MM.1S (cell line): ENCODE results near the gene WHAMM.

Experiments
- DNase-seq: peaks from one replicate; pipeline ENCODE4 v3.0.0-alpha.2; 2015
- H2AFZ ChIP-seq: fragments of 300-600 bp; sonication (generic); 2 replicates; pipeline ENCODE4 v1.6.0; 2016; ENCODE audit warnings: antibody characterized with exemption, low read length
- H3F3A ChIP-seq: fragments of 300-600 bp; sonication (generic); 2 replicates; pipeline ENCODE4 v1.6.1; 2016; ENCODE audit warnings: mild to moderate bottlenecking, antibody characterized with exemption, low read length, moderate library complexity, mixed read lengths; ENCODE audit not compliant: insufficient read depth
- H3K27ac ChIP-seq: fragments of 300-600 bp; sonication (generic); 2 replicates; pipeline ENCODE4 v1.5.1; 2016; ENCODE audit warnings: mild to moderate bottlenecking, low read length
- H3K27me3 ChIP-seq: fragments of 300-600 bp; sonication (generic); replicated peaks from 2 replicates; pipeline ENCODE4 v1.6.0; 2016; ENCODE audit warnings: low read length; ENCODE audit not compliant: insufficient read depth
- H3K36me3 ChIP-seq: fragments of 300-600 bp; sonication (generic); replicated peaks from 2 replicates; pipeline ENCODE4 v1.6.1; 2016; ENCODE audit warnings: mild to moderate bottlenecking, low read length, mixed read lengths; ENCODE audit not compliant: insufficient read depth
- H3K4me1 ChIP-seq: fragments of 300-600 bp; sonication (generic); 2 replicates; pipeline ENCODE4 v1.6.1; 2016; ENCODE audit warnings: low read length, mixed read lengths
- H3K4me2 ChIP-seq: fragments of 300-600 bp; sonication (generic); 2 replicates; pipeline ENCODE4 v1.6.0; 2016; ENCODE audit warnings: low read depth, low read length
- H3K4me3 ChIP-seq: fragments of 300-600 bp; sonication (generic); 2 replicates; pipeline ENCODE4 v1.5.1; 2016; ENCODE audit warnings: low read length, mixed read lengths
- H3K79me2 ChIP-seq: fragments of 300-600 bp; sonication (generic); 2 replicates; pipeline ENCODE4 v1.6.1; 2016; ENCODE audit warnings: mixed run types, low read length, mixed read lengths
- H3K9ac ChIP-seq: fragments of 300-600 bp; sonication (generic); 2 replicates; pipeline ENCODE4 v1.6.1; 2016; ENCODE audit warnings: low read length, mixed read lengths
- H3K9me2 ChIP-seq: fragments of 300-600 bp; sonication (generic); replicated peaks from 2 replicates; pipeline ENCODE4 v1.6.1; 2016; ENCODE audit warnings: mild to moderate bottlenecking, low read length, mixed read lengths; ENCODE audit not compliant: insufficient read depth
- H3K9me3 ChIP-seq: fragments of 300-600 bp; sonication (generic); replicated peaks from 2 replicates; pipeline ENCODE4 v1.6.1; 2016; ENCODE audit warnings: mild to moderate bottlenecking, low read length, mixed read lengths; ENCODE audit not compliant: insufficient read depth
- H4K20me1 ChIP-seq: fragments of 300-600 bp; sonication (generic); 2 replicates; pipeline ENCODE4 v1.6.1; 2016; ENCODE audit warnings: mild to moderate bottlenecking, low read length, moderate library complexity, mixed read lengths; ENCODE audit not compliant: insufficient read depth
- CTCF ChIP-seq: fragments of 300-600 bp; sonication (generic); IDR thresholded peaks from 2 replicates; pipeline ENCODE4 v1.5.1; 2016; ENCODE audit warnings: antibody characterized with exemption, low read length, mixed read lengths
- EZH2 ChIP-seq: fragments of 300-600 bp; sonication (generic); optimal IDR thresholded peaks from 2 replicates; pipeline ENCODE3; 2017; ENCODE audit warnings: low read depth, mild to moderate bottlenecking, antibody characterized with exemption, low read length, mixed read lengths
- EZH2phosphoT487 ChIP-seq: fragments of 300-600 bp; sonication (generic); IDR thresholded peaks from 2 replicates; pipeline ENCODE4 v1.6.1; 2018; ENCODE audit warnings: antibody characterized with exemption, low read length

The WHAMM gene

GRCh38 chr15:82870727-82871320, 61.4 kb downstream of the WHAMM start:
- Histone ChIP-seq H3K9me2 (no peaks in the 10 kb centered on the region), H2AFZ (no peak overlapping the region), H3K27me3 (no peaks in the 10 kb centered on the region), H3F3A (no peaks in the 10 kb centered on the region), H3K9me3 (no peaks in the 10 kb centered on the region), H3K9ac (no peak overlapping the region), H3K79me2 (no peaks in the 10 kb centered on the region), H4K20me1 (no peaks in the 10 kb centered on the region), H3K36me3 (no peaks in the 10 kb centered on the region), H3K4me1 (no peaks in the 10 kb centered on the region), H3K4me3 (no peak overlapping the region), H3K4me2 (no peak overlapping the region), H3K27ac (no peak overlapping the region)
- DNase-seq, result no peak
- TF ChIP-seq CTCF, result no peak
- TF ChIP-seq EZH2, result no peak
- TF ChIP-seq EZH2phosphoT487, result no peak

- no peak overlapping the region for H3K4me3 ChIP-seq
- H3K4me1 ChIP-seq, result no peaks in the 10 kb centered on the region
- no peak overlapping the region for H2AFZ ChIP-seq
- H3K27ac ChIP-seq, result no peak overlapping the region
- H3K9ac ChIP-seq, result no peak overlapping the region
- no peaks in the 10 kb centered on the region for H3K79me2 ChIP-seq
- H3F3A ChIP-seq, result no peaks in the 10 kb centered on the region
- no peak for TF ChIP-seq EZH2phosphoT487
- TF ChIP-seq EZH2, result no peak
- TF ChIP-seq CTCF, result no peak
- no peaks in the 10 kb centered on the region for H3K9me2 ChIP-seq
- H4K20me1 ChIP-seq, result no peaks in the 10 kb centered on the region
- H3K4me2 ChIP-seq, result no peak overlapping the region
- no peaks in the 10 kb centered on the region for H3K9me3 ChIP-seq
- no peaks in the 10 kb centered on the region for H3K36me3 ChIP-seq
- no peaks in the 10 kb centered on the region for H3K27me3 ChIP-seq
- DNase-seq, result no peak
These were observed 61.9 kb downstream of the WHAMM start for GRCh38 chr15:82871358-82871757.

- Histone ChIP-seq H3K9me2 (no peaks in the 10 kb centered on the region), H3K4me1 (no peaks in the 10 kb centered on the region), H3K27me3 (no peaks in the 10 kb centered on the region), H3K9me3 (no peaks in the 10 kb centered on the region), H3K4me2 (no peak overlapping the region), H3K27ac (no peak overlapping the region), H3K79me2 (no peaks in the 10 kb centered on the region), H3F3A (no peaks in the 10 kb centered on the region), H3K9ac (no peak overlapping the region), H4K20me1 (no peaks in the 10 kb centered on the region), H3K36me3 (no peaks in the 10 kb centered on the region), H3K4me3 (no peak overlapping the region), H2AFZ (no peak overlapping the region)
- DNase-seq, result no peak
- TF ChIP-seq EZH2phosphoT487 (no peak), CTCF (no peak), EZH2 (no peak)
These were observed 62.5 kb downstream of the WHAMM start for GRCh38 chr15:82871832-82872484.
